Measurements from ENCODE around the gene MID2. TPM values are rescaled to one million over a fixed set of nuclear protein-coding genes. Genes with fewer than 3 reads are reported as not detected.
A peak's percentile ranks its signal among the peaks of the same experiment; 100 is the strongest.
"Not testable (repeated sequence)": the region's sequence is repeated elsewhere in the genome, so short reads cannot be mapped to it uniquely, and the experiment has no call there.

MID2 gene
- total RNA-seq, 1 donor from 2014 or later, result 17.7 TPM

DNA sequence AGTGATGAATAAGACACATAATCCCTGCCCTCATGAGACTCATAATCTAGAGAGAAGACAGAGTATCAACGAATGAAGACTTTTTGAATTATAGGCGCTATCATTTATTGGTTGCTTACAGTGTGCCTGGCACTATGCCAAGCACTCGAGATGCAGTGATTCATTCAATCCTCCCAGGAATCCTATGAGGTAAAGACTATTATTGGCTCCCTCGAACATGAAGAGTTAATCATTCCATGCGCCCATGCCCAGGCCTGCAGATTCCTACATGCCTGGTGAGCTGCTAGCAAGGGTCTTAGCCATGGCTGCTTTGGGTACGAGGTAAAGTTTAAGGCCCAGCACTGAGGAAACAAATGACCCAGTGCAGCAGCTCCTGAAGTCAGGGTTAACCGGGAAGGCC is 109.5 kb downstream of the MID2 start:
- no peak overlapping the region for H3K4me3 ChIP-seq (ENCODE audit: low read length in 3 of 3)
- no peak overlapping the region for H3K9ac ChIP-seq (ENCODE audit: low read depth in 1 of 3, low read length in 3 of 3)
- H3K36me3 ChIP-seq (ENCODE audit: control insufficient read depth in 3 of 3, insufficient read depth in 3 of 3, low read length in 3 of 3), result no peaks in the 10 kb centered on the region
- peaks cover 0 to 6% (median 2%) of the 10 kb centered on the region in 3 donors for H3K4me1 ChIP-seq (ENCODE audit: control insufficient read depth in 3 of 3, insufficient read depth in 3 of 3, low read length in 3 of 3)
- peaks cover 7 to 16% (median 8%) of the 10 kb centered on the region in 3 donors for H3K27me3 ChIP-seq (ENCODE audit: control insufficient read depth in 3 of 3, insufficient read depth in 3 of 3, low read length in 3 of 3)
- no peak overlapping the region for H3K27ac ChIP-seq (ENCODE audit: low read depth, low read length)
- no peaks in the 10 kb centered on the region for H3K9me3 ChIP-seq (ENCODE audit: control insufficient read depth in 3 of 3, low read length in 3 of 3)

DNA sequence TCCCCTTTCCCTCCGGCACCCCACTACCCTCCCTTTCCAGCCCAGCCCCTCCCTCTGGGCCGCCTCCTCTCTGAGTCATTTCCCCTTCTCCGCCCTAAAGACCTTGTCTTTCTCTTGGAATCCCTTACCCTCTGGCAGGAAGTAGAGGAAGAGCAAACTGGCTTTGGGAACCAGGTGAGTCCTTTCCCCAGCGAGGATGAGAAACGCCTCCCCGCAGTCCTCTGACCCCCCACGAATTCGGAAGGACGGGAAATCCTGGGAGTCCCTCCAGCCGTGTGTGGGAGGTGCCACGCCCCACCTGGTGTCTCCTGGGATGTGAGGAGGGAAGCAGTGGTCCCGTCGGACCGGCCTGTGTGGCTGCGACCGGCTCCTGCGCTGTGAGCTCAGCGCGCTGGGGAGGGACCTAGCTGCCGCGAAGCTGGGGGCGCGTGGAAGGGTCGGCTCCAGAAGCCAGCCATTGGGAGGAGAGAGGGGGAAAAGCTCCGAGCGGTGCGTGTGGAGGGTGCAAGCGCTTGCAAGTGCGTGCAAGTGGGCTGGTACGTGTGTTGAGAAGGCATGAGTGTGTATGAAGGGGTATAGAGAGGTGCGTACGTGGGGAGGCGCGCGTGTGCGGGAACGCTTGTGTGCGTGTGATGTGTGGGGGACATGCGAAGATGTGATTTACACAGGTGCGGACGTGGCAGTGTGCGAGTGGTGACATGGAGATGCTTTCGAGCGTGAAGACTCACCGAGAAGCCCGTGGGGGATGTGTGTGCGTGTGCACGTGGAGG is 110.2 kb downstream of the MID2 start:
- Histone ChIP-seq H3K36me3 (ENCODE audit: control insufficient read depth in 3 of 3, insufficient read depth in 3 of 3, low read length in 3 of 3) (no peaks in the 10 kb centered on the region), H3K4me1 (ENCODE audit: control insufficient read depth in 3 of 3, insufficient read depth in 3 of 3, low read length in 3 of 3) (peaks cover 0 to 6% (median 2%) of the 10 kb centered on the region in 3 donors), H3K27ac (ENCODE audit: low read depth, low read length) (no peak overlapping the region), H3K9ac (ENCODE audit: low read depth in 1 of 3, low read length in 3 of 3) (no peak overlapping the region), H3K9me3 (ENCODE audit: control insufficient read depth in 3 of 3, low read length in 3 of 3) (no peaks in the 10 kb centered on the region), H3K27me3 (ENCODE audit: control insufficient read depth in 3 of 3, insufficient read depth in 3 of 3, low read length in 3 of 3) (peaks cover 7 to 16% (median 8%) of the 10 kb centered on the region in 3 donors), H3K4me3 (ENCODE audit: low read length in 3 of 3) (peak overlapping the region in 2 of 3 donors; percentile 29 to 30)

DNA sequence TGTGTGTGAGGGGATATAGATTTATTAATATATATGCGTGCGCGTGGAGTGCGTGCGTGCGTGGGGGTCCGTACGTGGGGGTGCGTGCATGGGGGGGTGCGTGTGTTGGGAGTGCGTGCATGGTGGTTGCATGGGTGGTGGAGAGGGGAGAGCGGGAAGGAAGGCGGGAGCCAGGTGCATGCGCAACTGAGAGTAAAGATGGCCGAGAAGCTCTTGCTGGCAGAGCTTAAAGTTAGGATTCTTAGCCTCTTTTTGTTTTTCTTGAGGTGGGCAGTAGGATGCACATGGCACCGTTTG is 110.7 kb downstream of the MID2 start:
- Histone ChIP-seq H3K27me3 (ENCODE audit: control insufficient read depth in 3 of 3, insufficient read depth in 3 of 3, low read length in 3 of 3) (peaks cover 7 to 16% (median 8%) of the 10 kb centered on the region in 3 donors), H3K4me3 (ENCODE audit: low read length in 3 of 3) (no peak overlapping the region), H3K9ac (ENCODE audit: low read depth in 1 of 3, low read length in 3 of 3) (no peak overlapping the region), H3K9me3 (ENCODE audit: control insufficient read depth in 3 of 3, low read length in 3 of 3) (no peaks in the 10 kb centered on the region), H3K4me1 (ENCODE audit: control insufficient read depth in 3 of 3, insufficient read depth in 3 of 3, low read length in 3 of 3) (peaks cover 0 to 6% (median 2%) of the 10 kb centered on the region in 3 donors), H3K27ac (ENCODE audit: low read depth, low read length) (no peak overlapping the region), H3K36me3 (ENCODE audit: control insufficient read depth in 3 of 3, insufficient read depth in 3 of 3, low read length in 3 of 3) (no peaks in the 10 kb centered on the region)

DNA sequence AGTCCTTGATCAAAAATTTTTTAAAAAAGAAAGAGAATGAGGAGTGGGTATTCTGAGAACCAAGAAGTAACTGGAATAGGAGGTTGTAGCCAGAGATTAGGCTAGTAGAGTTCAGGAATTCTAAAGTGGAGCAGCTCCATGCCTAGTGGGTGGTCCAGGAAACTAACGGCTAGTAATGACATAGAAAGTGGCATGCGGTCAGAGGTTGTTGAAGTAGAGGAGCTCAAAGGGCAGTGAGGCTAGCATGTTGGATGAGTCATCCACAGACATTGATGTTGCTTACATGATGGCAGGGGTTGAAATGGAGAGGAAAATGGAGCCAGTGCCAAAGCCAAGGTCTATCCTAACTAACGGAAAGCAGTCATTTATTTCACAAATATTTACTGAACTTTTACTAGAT is 114.4 kb downstream of the MID2 start:
- H3K4me3 ChIP-seq (ENCODE audit: low read length in 3 of 3), result no peak overlapping the region
- H3K9me3 ChIP-seq (ENCODE audit: control insufficient read depth in 3 of 3, low read length in 3 of 3), result no peaks in the 10 kb centered on the region
- peaks cover 7 to 16% (median 8%) of the 10 kb centered on the region in 3 donors for H3K27me3 ChIP-seq (ENCODE audit: control insufficient read depth in 3 of 3, insufficient read depth in 3 of 3, low read length in 3 of 3)
- no peaks in the 10 kb centered on the region for H3K36me3 ChIP-seq (ENCODE audit: control insufficient read depth in 3 of 3, insufficient read depth in 3 of 3, low read length in 3 of 3)
- H3K27ac ChIP-seq (ENCODE audit: low read depth, low read length), result no peak overlapping the region
- H3K9ac ChIP-seq (ENCODE audit: low read depth in 1 of 3, low read length in 3 of 3), result no peak overlapping the region
- peaks cover 0 to 6% (median 2%) of the 10 kb centered on the region in 3 donors for H3K4me1 ChIP-seq (ENCODE audit: control insufficient read depth in 3 of 3, insufficient read depth in 3 of 3, low read length in 3 of 3)

DNA sequence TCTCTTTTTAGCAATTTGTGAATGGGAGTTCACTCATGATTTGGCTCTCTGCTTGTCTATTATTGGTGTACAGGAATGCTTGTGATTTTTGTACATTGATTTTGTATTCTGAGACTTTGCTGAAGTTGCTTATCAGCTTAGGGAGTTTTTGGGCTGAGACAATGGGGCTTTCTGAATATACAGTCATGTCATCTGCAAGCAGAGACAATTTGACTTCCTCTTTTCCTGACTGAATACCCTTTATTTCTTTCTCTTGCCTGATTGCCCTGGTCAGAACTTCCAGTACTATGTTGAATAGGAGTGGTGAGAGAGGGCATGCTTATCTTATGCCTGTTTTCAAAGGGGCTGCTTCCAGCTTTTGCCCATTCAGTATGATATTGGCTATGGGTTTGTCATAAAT is 129.7 kb downstream of the MID2 start:
- H3K36me3 ChIP-seq (ENCODE audit: control insufficient read depth in 3 of 3, insufficient read depth in 3 of 3, low read length in 3 of 3); H3K27me3 ChIP-seq (ENCODE audit: control insufficient read depth in 3 of 3, insufficient read depth in 3 of 3, low read length in 3 of 3); H3K9me3 ChIP-seq (ENCODE audit: control insufficient read depth in 3 of 3, low read length in 3 of 3); H3K4me3 ChIP-seq (ENCODE audit: low read length in 3 of 3); H3K9ac ChIP-seq (ENCODE audit: low read depth in 1 of 3, low read length in 3 of 3); H3K4me1 ChIP-seq (ENCODE audit: control insufficient read depth in 3 of 3, insufficient read depth in 3 of 3, low read length in 3 of 3); H3K27ac ChIP-seq (ENCODE audit: low read depth, low read length): not testable (repeated sequence)

DNA sequence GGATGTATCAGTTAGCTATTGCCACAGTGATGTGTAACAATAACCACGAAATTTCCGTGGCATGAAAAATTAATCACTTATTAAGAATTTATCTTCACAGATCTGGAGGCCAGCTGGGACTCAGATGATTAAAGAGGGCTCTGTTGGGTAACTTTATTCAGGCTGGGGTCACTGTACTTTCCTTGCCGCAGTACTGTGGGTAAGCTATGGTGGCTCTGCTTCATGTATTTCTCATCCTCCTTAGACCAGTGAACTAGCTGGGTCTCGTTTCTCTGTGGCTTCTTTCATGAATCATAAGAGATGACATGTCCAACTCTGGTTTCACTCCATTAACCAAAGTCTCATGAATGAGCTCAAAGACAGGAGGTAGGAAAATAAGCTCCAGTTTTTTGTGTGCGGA is 143.0 kb downstream of the MID2 start:
- Histone ChIP-seq H3K36me3 (ENCODE audit: control insufficient read depth in 3 of 3, insufficient read depth in 3 of 3, low read length in 3 of 3) (no peaks in the 10 kb centered on the region), H3K4me1 (ENCODE audit: control insufficient read depth in 3 of 3, insufficient read depth in 3 of 3, low read length in 3 of 3) (no peaks in the 10 kb centered on the region), H3K9ac (ENCODE audit: low read depth in 1 of 3, low read length in 3 of 3) (no peak overlapping the region), H3K9me3 (ENCODE audit: control insufficient read depth in 3 of 3, low read length in 3 of 3) (peaks cover 0 to 3% (median 0%) of the 10 kb centered on the region in 3 donors), H3K4me3 (ENCODE audit: low read length in 3 of 3) (no peak overlapping the region), H3K27me3 (ENCODE audit: control insufficient read depth in 3 of 3, insufficient read depth in 3 of 3, low read length in 3 of 3) (no peaks in the 10 kb centered on the region), H3K27ac (ENCODE audit: low read depth, low read length) (no peak overlapping the region)

DNA sequence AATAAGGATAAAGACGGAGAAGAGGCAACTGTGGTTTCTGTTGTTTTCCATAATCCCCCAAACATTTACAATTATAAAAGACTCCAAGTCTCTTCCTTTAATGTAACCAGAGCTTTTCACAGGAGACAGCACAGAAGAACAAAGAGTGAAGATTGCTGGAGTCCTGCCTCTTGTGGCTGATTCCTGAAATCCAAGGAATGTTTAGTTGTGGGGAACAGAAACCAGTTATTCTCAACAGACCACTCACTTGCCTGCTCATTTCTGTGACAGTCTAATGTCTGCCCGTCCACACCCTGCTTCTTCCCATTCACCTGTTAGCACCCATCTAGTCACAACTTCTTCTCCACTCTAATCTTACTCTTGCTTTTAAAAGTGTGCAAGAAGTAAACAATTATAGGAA is 144.4 kb downstream of the MID2 start:
- Histone ChIP-seq H3K9me3 (ENCODE audit: control insufficient read depth in 3 of 3, low read length in 3 of 3) (peaks cover 0 to 3% (median 0%) of the 10 kb centered on the region in 3 donors), H3K9ac (ENCODE audit: low read depth in 1 of 3, low read length in 3 of 3) (no peak overlapping the region), H3K4me1 (ENCODE audit: control insufficient read depth in 3 of 3, insufficient read depth in 3 of 3, low read length in 3 of 3) (no peaks in the 10 kb centered on the region), H3K27me3 (ENCODE audit: control insufficient read depth in 3 of 3, insufficient read depth in 3 of 3, low read length in 3 of 3) (no peaks in the 10 kb centered on the region), H3K4me3 (ENCODE audit: low read length in 3 of 3) (no peak overlapping the region), H3K36me3 (ENCODE audit: control insufficient read depth in 3 of 3, insufficient read depth in 3 of 3, low read length in 3 of 3) (no peaks in the 10 kb centered on the region), H3K27ac (ENCODE audit: low read depth, low read length) (no peak overlapping the region)

DNA sequence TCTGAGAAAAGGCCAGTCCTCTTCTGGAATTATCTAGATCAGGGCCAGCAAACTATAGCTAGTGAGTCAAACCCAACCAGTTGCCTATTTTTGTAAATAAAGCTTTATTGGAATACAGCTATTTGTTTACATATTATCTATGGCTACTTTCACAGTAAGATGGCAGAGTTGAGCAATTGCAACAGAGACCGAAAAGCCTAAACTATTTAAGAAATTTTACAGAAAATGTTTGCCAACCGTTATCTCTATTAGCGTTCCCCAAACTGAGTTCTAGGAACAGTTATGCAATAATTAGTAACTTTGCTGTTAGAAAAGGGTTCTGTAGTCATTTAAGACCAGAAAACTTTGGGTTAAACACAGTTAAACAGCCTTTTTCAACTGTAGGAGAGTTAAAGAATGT is 146.0 kb downstream of the MID2 start:
- peaks cover 0 to 3% (median 0%) of the 10 kb centered on the region in 3 donors for H3K9me3 ChIP-seq (ENCODE audit: control insufficient read depth in 3 of 3, low read length in 3 of 3)
- no peaks in the 10 kb centered on the region for H3K36me3 ChIP-seq (ENCODE audit: control insufficient read depth in 3 of 3, insufficient read depth in 3 of 3, low read length in 3 of 3)
- no peak overlapping the region for H3K9ac ChIP-seq (ENCODE audit: low read depth in 1 of 3, low read length in 3 of 3)
- no peaks in the 10 kb centered on the region for H3K27me3 ChIP-seq (ENCODE audit: control insufficient read depth in 3 of 3, insufficient read depth in 3 of 3, low read length in 3 of 3)
- H3K27ac ChIP-seq (ENCODE audit: low read depth, low read length), result no peak overlapping the region
- no peak overlapping the region for H3K4me3 ChIP-seq (ENCODE audit: low read length in 3 of 3)
- no peaks in the 10 kb centered on the region for H3K4me1 ChIP-seq (ENCODE audit: control insufficient read depth in 3 of 3, insufficient read depth in 3 of 3, low read length in 3 of 3)

Small RNA genes lying within 50 kb of the gene (small RNA-seq; reads per million reads assigned to genes)
- gene RF00019, result not detected

Other genes starting within 250 kb of the MID2 start
- 23.0 TPM for gene PRPS1, start 197.4 kb upstream of the MID2 start, total RNA-seq
- gene TSC22D3, start 50.1 kb upstream of the MID2 start, total RNA-seq, result 30.3 TPM
- gene NCBP2L, start 48.1 kb upstream of the MID2 start, total RNA-seq, result 1.0 TPM
- gene TEX13B, start 156.5 kb downstream of the MID2 start, total RNA-seq, result not detected
- not detected for gene VSIG1, start 219.2 kb downstream of the MID2 start, total RNA-seq